Tibial nerve (tissue), 4 donors: Measurements from ENCODE around the gene ABHD13.

Experiments used
- EP300 ChIP-seq, 2 donors: sonication (generic); formaldehyde crosslinking; IDR thresholded peaks; one replicate each; pipeline ENCODE4 v1.6.1; 2017; ENCODE audit warnings: antibody characterized with exemption in 2 of 2, mild to moderate bottlenecking in 1 of 2
- TF ChIP-seq, protein P1 (sequence below), 5 experiments: fragments of 200-600 bp in 3 of 5; fragments of 450-650 bp in 2 of 5; sonication (generic) in 3 of 5; IDR thresholded peaks; one replicate each; pipeline ENCODE4 v1.5.1; 2016 to 2019; ENCODE audit warnings: antibody characterized with exemption in 5 of 5, mild to moderate bottlenecking in 3 of 5, moderate library complexity in 2 of 5

GRCh38 chr13:108226184-108226583, 8.0 kb downstream of the ABHD13 start:
- TF ChIP-seq EP300 (IDR thresholded peaks at IDR 0.05), result no peak
- TF ChIP-seq, protein P1, sequence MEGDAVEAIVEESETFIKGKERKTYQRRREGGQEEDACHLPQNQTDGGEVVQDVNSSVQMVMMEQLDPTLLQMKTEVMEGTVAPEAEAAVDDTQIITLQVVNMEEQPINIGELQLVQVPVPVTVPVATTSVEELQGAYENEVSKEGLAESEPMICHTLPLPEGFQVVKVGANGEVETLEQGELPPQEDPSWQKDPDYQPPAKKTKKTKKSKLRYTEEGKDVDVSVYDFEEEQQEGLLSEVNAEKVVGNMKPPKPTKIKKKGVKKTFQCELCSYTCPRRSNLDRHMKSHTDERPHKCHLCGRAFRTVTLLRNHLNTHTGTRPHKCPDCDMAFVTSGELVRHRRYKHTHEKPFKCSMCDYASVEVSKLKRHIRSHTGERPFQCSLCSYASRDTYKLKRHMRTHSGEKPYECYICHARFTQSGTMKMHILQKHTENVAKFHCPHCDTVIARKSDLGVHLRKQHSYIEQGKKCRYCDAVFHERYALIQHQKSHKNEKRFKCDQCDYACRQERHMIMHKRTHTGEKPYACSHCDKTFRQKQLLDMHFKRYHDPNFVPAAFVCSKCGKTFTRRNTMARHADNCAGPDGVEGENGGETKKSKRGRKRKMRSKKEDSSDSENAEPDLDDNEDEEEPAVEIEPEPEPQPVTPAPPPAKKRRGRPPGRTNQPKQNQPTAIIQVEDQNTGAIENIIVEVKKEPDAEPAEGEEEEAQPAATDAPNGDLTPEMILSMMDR (IDR thresholded peaks at IDR 0.05), result no peak
